ENCODE data around the gene KRIT1.

Gene KRIT1

DNA sequence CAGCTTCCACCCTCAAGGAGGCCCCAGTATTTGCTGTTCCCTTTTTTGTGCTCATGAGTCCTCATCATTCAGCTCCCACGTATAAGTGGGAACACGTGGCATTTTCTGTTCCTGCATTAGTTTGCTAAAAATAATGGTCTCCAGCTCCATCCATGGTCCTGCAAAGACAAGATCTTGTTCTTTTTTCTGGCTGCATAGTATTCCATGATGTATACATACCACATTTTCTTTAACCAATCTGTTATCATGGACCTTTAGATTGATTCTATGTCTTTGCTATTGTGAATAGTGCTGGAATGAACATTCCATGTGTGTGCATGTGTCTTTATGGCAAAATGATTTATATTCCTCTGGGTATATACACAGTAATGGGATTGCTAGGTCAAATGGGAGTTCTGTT, 17.0 kb downstream of the KRIT1 start:
- H4K20me1 ChIP-seq (ENCODE audit: insufficient read depth, low read length) = no peaks in the 10 kb centered on the region
- H3K36me3 ChIP-seq (ENCODE audit: insufficient read depth, low read length) = peaks cover 82% of the 10 kb centered on the region
- H3K9ac ChIP-seq (ENCODE audit: low read depth, low read length) = no peak overlapping the region
- DNase-seq = no peak
- H3K4me1 ChIP-seq (ENCODE audit: insufficient read depth, low read length) = no peaks in the 10 kb centered on the region
- no peak overlapping the region for H2AFZ ChIP-seq (ENCODE audit: low read depth, low read length)
- H3K79me2 ChIP-seq (ENCODE audit: insufficient read depth, low read length) = no peaks in the 10 kb centered on the region
- TF ChIP-seq EZH2 (IDR thresholded peaks at IDR 0.05; ENCODE audit: borderline replicate concordance, low read depth, low read length, severe bottlenecking) = no peak
- TF ChIP-seq CTCF (IDR thresholded peaks at IDR 0.05; ENCODE audit: borderline replicate concordance, extremely low read depth, low read length, poor library complexity, severe bottlenecking) = no peak
- H3K27ac ChIP-seq (ENCODE audit: low read length) = no peak overlapping the region
- no peak overlapping the region for H3K4me2 ChIP-seq (ENCODE audit: insufficient read depth, low read length)
- no peaks in the 10 kb centered on the region for H3K9me3 ChIP-seq (ENCODE audit: insufficient read depth, low read length, severe bottlenecking)
- H3K4me3 ChIP-seq (ENCODE audit: low read depth in 1 of 2, low read length in 2 of 2) = no peak overlapping the region
- no peaks in the 10 kb centered on the region for H3K27me3 ChIP-seq (ENCODE audit: insufficient read depth, low read length, poor library complexity)
- no peak for ATAC-seq (ENCODE audit: insufficient read depth, low read depth)

DNA sequence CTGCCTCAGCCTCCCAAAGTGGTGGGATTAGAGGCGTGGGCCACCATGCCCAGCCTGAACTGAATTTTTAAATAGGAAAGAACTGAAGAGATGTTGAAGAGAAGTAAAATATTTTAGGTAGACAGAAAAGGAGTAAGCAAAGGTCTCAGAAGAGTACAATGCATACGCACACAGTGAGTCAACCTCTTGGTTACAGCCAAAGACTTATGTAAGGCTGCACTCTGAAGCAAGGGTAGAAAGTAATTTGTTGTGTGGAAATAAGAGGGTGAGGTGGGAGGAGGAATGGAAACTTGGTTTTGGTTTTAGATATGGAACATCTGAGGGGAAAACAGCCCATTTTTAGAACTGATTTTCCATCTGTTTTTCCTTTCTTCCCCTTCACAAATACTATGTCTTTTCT, 17.6 kb downstream of the KRIT1 start:
- DNase-seq = no peak
- Histone ChIP-seq H2AFZ (ENCODE audit: low read depth, low read length) (no peak overlapping the region), H4K20me1 (ENCODE audit: insufficient read depth, low read length) (no peaks in the 10 kb centered on the region), H3K36me3 (ENCODE audit: insufficient read depth, low read length) (peaks cover 81% of the 10 kb centered on the region), H3K27me3 (ENCODE audit: insufficient read depth, low read length, poor library complexity) (no peaks in the 10 kb centered on the region), H3K4me3 (ENCODE audit: low read depth in 1 of 2, low read length in 2 of 2) (no peak overlapping the region), H3K9me3 (ENCODE audit: insufficient read depth, low read length, severe bottlenecking) (no peaks in the 10 kb centered on the region), H3K27ac (ENCODE audit: low read length) (no peak overlapping the region), H3K9ac (ENCODE audit: low read depth, low read length) (no peak overlapping the region), H3K4me1 (ENCODE audit: insufficient read depth, low read length) (no peaks in the 10 kb centered on the region), H3K79me2 (ENCODE audit: insufficient read depth, low read length) (no peaks in the 10 kb centered on the region), H3K4me2 (ENCODE audit: insufficient read depth, low read length) (no peak overlapping the region)
- ATAC-seq (ENCODE audit: insufficient read depth, low read depth) = no peak
- TF ChIP-seq CTCF (IDR thresholded peaks at IDR 0.05; ENCODE audit: borderline replicate concordance, extremely low read depth, low read length, poor library complexity, severe bottlenecking) (no peak), EZH2 (IDR thresholded peaks at IDR 0.05; ENCODE audit: borderline replicate concordance, low read depth, low read length, severe bottlenecking) (no peak)

- H3K9ac ChIP-seq (ENCODE audit: low read depth, low read length) = no peak overlapping the region
- TF ChIP-seq EZH2 (IDR thresholded peaks at IDR 0.05; ENCODE audit: borderline replicate concordance, low read depth, low read length, severe bottlenecking) (no peak), CTCF (IDR thresholded peaks at IDR 0.05; ENCODE audit: borderline replicate concordance, extremely low read depth, low read length, poor library complexity, severe bottlenecking) (no peak)
- no peaks in the 10 kb centered on the region for H3K79me2 ChIP-seq (ENCODE audit: insufficient read depth, low read length)
- peaks cover 82% of the 10 kb centered on the region for H3K36me3 ChIP-seq (ENCODE audit: insufficient read depth, low read length)
- H3K9me3 ChIP-seq (ENCODE audit: insufficient read depth, low read length, severe bottlenecking) = no peaks in the 10 kb centered on the region
- H2AFZ ChIP-seq (ENCODE audit: low read depth, low read length) = no peak overlapping the region
- no peak overlapping the region for H3K4me3 ChIP-seq (ENCODE audit: low read depth in 1 of 2, low read length in 2 of 2)
- ATAC-seq (ENCODE audit: insufficient read depth, low read depth) (no peak), DNase-seq (no peak)
- H3K27me3 ChIP-seq (ENCODE audit: insufficient read depth, low read length, poor library complexity) = no peaks in the 10 kb centered on the region
- H3K4me2 ChIP-seq (ENCODE audit: insufficient read depth, low read length) = no peak overlapping the region
- no peaks in the 10 kb centered on the region for H3K4me1 ChIP-seq (ENCODE audit: insufficient read depth, low read length)
- H4K20me1 ChIP-seq (ENCODE audit: insufficient read depth, low read length) = no peaks in the 10 kb centered on the region
- H3K27ac ChIP-seq (ENCODE audit: low read length) = no peak overlapping the region
Measured at GRCh38 chr7:92226981-92227380, 18.7 kb downstream of the KRIT1 start.

- H3K9me3 ChIP-seq (ENCODE audit: insufficient read depth, low read length, severe bottlenecking) = no peaks in the 10 kb centered on the region
- H4K20me1 ChIP-seq (ENCODE audit: insufficient read depth, low read length) = no peaks in the 10 kb centered on the region
- H3K27ac ChIP-seq (ENCODE audit: low read length) = no peak overlapping the region
- H3K4me3 ChIP-seq (ENCODE audit: low read depth in 1 of 2, low read length in 2 of 2) = no peak overlapping the region
- no peaks in the 10 kb centered on the region for H3K79me2 ChIP-seq (ENCODE audit: insufficient read depth, low read length)
- DNase-seq = no peak
- H3K9ac ChIP-seq (ENCODE audit: low read depth, low read length) = no peak overlapping the region
- H3K4me2 ChIP-seq (ENCODE audit: insufficient read depth, low read length) = no peak overlapping the region
- no peaks in the 10 kb centered on the region for H3K27me3 ChIP-seq (ENCODE audit: insufficient read depth, low read length, poor library complexity)
- H3K36me3 ChIP-seq (ENCODE audit: insufficient read depth, low read length) = peaks cover 92% of the 10 kb centered on the region
- no peak overlapping the region for H2AFZ ChIP-seq (ENCODE audit: low read depth, low read length)
- TF ChIP-seq EZH2 (IDR thresholded peaks at IDR 0.05; ENCODE audit: borderline replicate concordance, low read depth, low read length, severe bottlenecking) = no peak
- TF ChIP-seq CTCF (IDR thresholded peaks at IDR 0.05; ENCODE audit: borderline replicate concordance, extremely low read depth, low read length, poor library complexity, severe bottlenecking) = no peak
- H3K4me1 ChIP-seq (ENCODE audit: insufficient read depth, low read length) = no peaks in the 10 kb centered on the region
- no peak for ATAC-seq (ENCODE audit: insufficient read depth, low read depth)
Measured at GRCh38 chr7:92221766-92222165, 23.9 kb downstream of the KRIT1 start.

Data from DND-41 (cell line).